Measurements from ENCODE around the gene TMEM44. TPM values are rescaled to one million over a fixed set of nuclear protein-coding genes. Genes with fewer than 3 reads are reported as not detected.

TMEM44 gene
- total RNA-seq, 1 experiment from 2014 or later, result 8.3 TPM

DNA sequence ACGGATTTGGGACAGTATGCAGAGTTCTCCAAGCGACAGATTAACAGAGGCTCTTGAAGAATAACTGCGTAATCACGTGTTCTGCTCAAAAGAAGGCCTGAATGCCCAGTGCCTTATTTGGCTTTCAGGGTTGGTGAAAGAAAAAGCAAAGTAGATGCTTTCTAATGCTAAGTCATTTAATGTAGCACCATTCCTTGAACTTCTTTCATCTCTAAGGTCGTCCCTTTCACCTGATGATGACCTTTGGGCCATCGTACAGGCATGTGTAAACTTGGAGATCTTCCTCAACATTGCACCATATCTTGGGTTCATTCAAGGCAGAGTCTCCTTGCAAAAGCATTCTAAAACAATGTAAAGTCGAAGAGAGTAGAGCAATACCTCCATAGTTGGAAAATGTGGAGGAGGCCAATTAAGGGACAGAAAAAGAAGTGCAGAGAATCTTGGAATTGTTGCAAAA lies 48.9 kb downstream of the TMEM44 start:
- Mint-ChIP-seq H3K4me3 (ENCODE audit: unreplicated experiment) (peak overlapping the region; percentile 96), H3K9me3 (ENCODE audit: unreplicated experiment) (no peaks in the 10 kb centered on the region), H3K4me1 (ENCODE audit: insufficient read depth, unreplicated experiment) (peaks cover 20% of the 10 kb centered on the region), H3K27me3 (ENCODE audit: insufficient read depth, unreplicated experiment) (no peaks in the 10 kb centered on the region), H3K36me3 (ENCODE audit: insufficient read depth, unreplicated experiment) (peaks cover 7% of the 10 kb centered on the region), H3K27ac (ENCODE audit: low read depth, unreplicated experiment) (peak overlapping the region; percentile 96)
- intact Hi-C loops (cut with micrococcal nuclease), result no loop called here
- BruUV-seq (replicated peaks), result TSS peak; percentile 68
- POLR2A ChIA-PET, result interaction anchor here (0.9 to 3.4 kb wide), 17 partner anchors 9 to 163 kb away, joined by 3 to 39 read pairs (median 5); partner anchors contain the start of gene ATP13A3
- CTCF ChIA-PET, result interaction anchor here (1.3 to 4.3 kb wide), 4 partner anchors 9 to 112 kb away, joined by 5 to 18 read pairs (median 8); no protein-coding TSS in a partner anchor
- TF ChIP-seq, protein P1, sequence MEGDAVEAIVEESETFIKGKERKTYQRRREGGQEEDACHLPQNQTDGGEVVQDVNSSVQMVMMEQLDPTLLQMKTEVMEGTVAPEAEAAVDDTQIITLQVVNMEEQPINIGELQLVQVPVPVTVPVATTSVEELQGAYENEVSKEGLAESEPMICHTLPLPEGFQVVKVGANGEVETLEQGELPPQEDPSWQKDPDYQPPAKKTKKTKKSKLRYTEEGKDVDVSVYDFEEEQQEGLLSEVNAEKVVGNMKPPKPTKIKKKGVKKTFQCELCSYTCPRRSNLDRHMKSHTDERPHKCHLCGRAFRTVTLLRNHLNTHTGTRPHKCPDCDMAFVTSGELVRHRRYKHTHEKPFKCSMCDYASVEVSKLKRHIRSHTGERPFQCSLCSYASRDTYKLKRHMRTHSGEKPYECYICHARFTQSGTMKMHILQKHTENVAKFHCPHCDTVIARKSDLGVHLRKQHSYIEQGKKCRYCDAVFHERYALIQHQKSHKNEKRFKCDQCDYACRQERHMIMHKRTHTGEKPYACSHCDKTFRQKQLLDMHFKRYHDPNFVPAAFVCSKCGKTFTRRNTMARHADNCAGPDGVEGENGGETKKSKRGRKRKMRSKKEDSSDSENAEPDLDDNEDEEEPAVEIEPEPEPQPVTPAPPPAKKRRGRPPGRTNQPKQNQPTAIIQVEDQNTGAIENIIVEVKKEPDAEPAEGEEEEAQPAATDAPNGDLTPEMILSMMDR (IDR thresholded peaks at IDR 0.05; ENCODE audit: unreplicated experiment), result no peak
- peak; percentile 31 for DNase-seq (ENCODE audit: unreplicated experiment)

GRCh38 chr3:194582196-194582905 lies 50.9 kb downstream of the TMEM44 start:
- POLR2A ChIA-PET, result interaction anchor here (1.0 to 3.4 kb wide), 4 partner anchors 51 to 98 kb away, joined by 3 to 31 read pairs (median 10); partner anchors contain the start of gene ATP13A3
- DNase-seq (ENCODE audit: unreplicated experiment), result no peak
- Mint-ChIP-seq H3K9me3 (ENCODE audit: unreplicated experiment) (no peaks in the 10 kb centered on the region), H3K36me3 (ENCODE audit: insufficient read depth, unreplicated experiment) (no peaks in the 10 kb centered on the region), H3K4me1 (ENCODE audit: insufficient read depth, unreplicated experiment) (peaks cover 29% of the 10 kb centered on the region), H3K27me3 (ENCODE audit: insufficient read depth, unreplicated experiment) (no peaks in the 10 kb centered on the region), H3K27ac (ENCODE audit: low read depth, unreplicated experiment) (peak overlapping the region; percentile 39), H3K4me3 (ENCODE audit: unreplicated experiment) (peak overlapping the region; percentile 38)
- TF ChIP-seq, protein P1 (IDR thresholded peaks at IDR 0.05; ENCODE audit: unreplicated experiment), result no peak
- intact Hi-C loops (cut with micrococcal nuclease), result no loop called here
- BruUV-seq (replicated peaks), result no TSS peak
- CTCF ChIA-PET, result interaction anchor here (0.6 to 4.3 kb wide), 3 partner anchors 32 to 110 kb away, joined by 3 to 18 read pairs (median 4); no protein-coding TSS in a partner anchor

DNA sequence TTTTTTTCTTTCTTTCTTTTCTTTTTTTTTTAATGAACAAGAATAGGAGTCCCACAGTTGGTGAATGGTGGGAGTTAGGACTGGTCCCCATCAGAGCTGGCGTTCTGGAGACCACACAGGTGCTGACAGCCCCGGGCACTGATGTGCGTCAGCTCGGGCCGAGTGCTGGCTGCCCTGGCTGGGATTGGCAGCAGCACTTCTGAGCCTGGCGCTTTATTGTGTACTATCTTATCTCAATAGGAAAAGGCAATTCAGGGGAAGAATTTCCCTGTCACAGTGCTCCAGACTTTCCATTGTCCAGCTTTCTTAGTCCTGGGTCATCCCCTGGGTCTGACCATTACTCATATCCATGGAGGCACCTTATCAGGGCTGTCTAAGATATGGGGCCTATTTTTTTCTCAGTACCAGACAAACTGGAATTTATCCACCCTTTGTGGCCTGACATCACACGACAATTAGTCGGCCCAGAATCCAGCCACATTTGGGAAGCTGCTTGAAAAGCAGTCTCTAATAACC lies 54.1 kb downstream of the TMEM44 start:
- H3K4me1 Mint-ChIP-seq (ENCODE audit: insufficient read depth, unreplicated experiment), result peaks cover 26% of the 10 kb centered on the region
- TF ChIP-seq, protein P1 (IDR thresholded peaks at IDR 0.05; ENCODE audit: unreplicated experiment), result no peak
- H3K4me3 Mint-ChIP-seq (ENCODE audit: unreplicated experiment), result no peak overlapping the region
- H3K36me3 Mint-ChIP-seq (ENCODE audit: insufficient read depth, unreplicated experiment), result no peaks in the 10 kb centered on the region
- no peaks in the 10 kb centered on the region for H3K9me3 Mint-ChIP-seq (ENCODE audit: unreplicated experiment)
- CTCF ChIA-PET, result interaction anchor here (0.9 to 3.1 kb wide), 3 partner anchors 15 to 109 kb away, joined by 3 to 15 read pairs (median 3); no protein-coding TSS in a partner anchor
- no peak for DNase-seq (ENCODE audit: unreplicated experiment)
- no TSS peak for BruUV-seq (replicated peaks)
- intact Hi-C loops (cut with micrococcal nuclease), result no loop called here
- H3K27me3 Mint-ChIP-seq (ENCODE audit: insufficient read depth, unreplicated experiment), result no peaks in the 10 kb centered on the region
- POLR2A ChIA-PET, result no interaction called here
- no peak overlapping the region for H3K27ac Mint-ChIP-seq (ENCODE audit: low read depth, unreplicated experiment)
